CD4-positive, alpha-beta T cell treated with Interleukin-17A for 4 hours (primary cell): ENCODE results near the gene FRMD5.
"Not testable (repeated sequence)": the region's sequence is repeated elsewhere in the genome, so short reads cannot be mapped to it uniquely, and the experiment has no call there.

Source experiments
- DNase-seq: peaks from one replicate; pipeline ENCODE4 v3.0.0-alpha.2; 2020; ENCODE audit warnings: mixed read lengths

Gene FRMD5

GRCh38 chr15:44087578-44088465 lies 107.2 kb downstream of the FRMD5 start:
- no peak for DNase-seq

GRCh38 chr15:44084770-44085169 lies 110.3 kb downstream of the FRMD5 start:
- DNase-seq: no peak

GRCh38 chr15:44084171-44084570 lies 110.9 kb downstream of the FRMD5 start:
- DNase-seq: no peak

- no peak for DNase-seq
These were observed 112.4 kb downstream of the FRMD5 start for GRCh38 chr15:44082558-44083157.

GRCh38 chr15:44081026-44082013 lies 113.8 kb downstream of the FRMD5 start:
- no peak for DNase-seq

GRCh38 chr15:44075535-44075934 lies 119.5 kb downstream of the FRMD5 start:
- no peak for DNase-seq

- no peak for DNase-seq
These were observed 125.6 kb downstream of the FRMD5 start for GRCh38 chr15:44069489-44069888.

GRCh38 chr15:44068347-44068746 lies 126.7 kb downstream of the FRMD5 start:
- no peak for DNase-seq

- DNase-seq: peak; percentile 67
These were observed 128.8 kb downstream of the FRMD5 start for GRCh38 chr15:44066211-44066827.

- no peak for DNase-seq
These were observed 130.4 kb downstream of the FRMD5 start for GRCh38 chr15:44064706-44065105.

- no peak for DNase-seq
These were observed 136.9 kb downstream of the FRMD5 start for GRCh38 chr15:44058126-44058525.

- DNase-seq: no peak
These were observed 149.4 kb downstream of the FRMD5 start for GRCh38 chr15:44045661-44046060.

- DNase-seq: no peak
These were observed 149.9 kb downstream of the FRMD5 start for GRCh38 chr15:44045217-44045616.

GRCh38 chr15:44038755-44039191 lies 156.3 kb downstream of the FRMD5 start:
- DNase-seq: no peak

- no peak for DNase-seq
These were observed 159.0 kb downstream of the FRMD5 start for GRCh38 chr15:44035781-44036699.

- no peak for DNase-seq
These were observed 160.0 kb downstream of the FRMD5 start for GRCh38 chr15:44034933-44035624.

- no peak for DNase-seq
These were observed 160.7 kb downstream of the FRMD5 start for GRCh38 chr15:44034334-44034733.

- DNase-seq: no peak
These were observed 161.2 kb downstream of the FRMD5 start for GRCh38 chr15:44033894-44034293.

- not testable (repeated sequence) for DNase-seq
These were observed 162.3 kb downstream of the FRMD5 start for GRCh38 chr15:44032820-44033219.

GRCh38 chr15:44029940-44030568 lies 165.0 kb downstream of the FRMD5 start:
- DNase-seq: no peak
